GM19023 (cell line): Measurements from ENCODE around the gene TRIM51.
"Not testable (repeated sequence)": the region's sequence is repeated elsewhere in the genome, so short reads cannot be mapped to it uniquely, and the experiment has no call there.

Source experiments
- ATAC-seq: cut with Tn5 transposase; IDR thresholded peaks from one replicate; pipeline ENCODE4 v1.9.1; 2021; ENCODE audit warnings: mild to moderate bottlenecking, moderate library complexity; ENCODE audit not compliant: unreplicated experiment

TRIM51 gene

GRCh38 chr11:55882997-55883396 is at the start of gene TRIM51:
Gene TRIM51, plus strand, starts transcription at chr11:55883297. Its CDS starts 2,132 bp downstream, at chr11:55885429.
- not testable (repeated sequence) for ATAC-seq

GRCh38 chr11:55838452-55838851 is 44.6 kb upstream of the TRIM51 start, which contains the start of gene OR5D16:
Gene OR5D16, plus strand, starts transcription at chr11:55838752. Its CDS starts 0 bp downstream, at chr11:55838752.
- no peak for ATAC-seq

- no peak for ATAC-seq
Observed at GRCh38 chr11:55847453-55847852, 35.6 kb upstream of the TRIM51 start.

GRCh38 chr11:55849037-55849436 is 34.1 kb upstream of the TRIM51 start:
- ATAC-seq: no peak

GRCh38 chr11:55852141-55852540 is 31.0 kb upstream of the TRIM51 start:
- ATAC-seq: no peak

GRCh38 chr11:55854704-55855103 is 28.4 kb upstream of the TRIM51 start:
- no peak for ATAC-seq

GRCh38 chr11:55867354-55867753 is 15.7 kb upstream of the TRIM51 start:
- ATAC-seq: not testable (repeated sequence)

- ATAC-seq: not testable (repeated sequence)
Observed at GRCh38 chr11:55872731-55873130, 10.4 kb upstream of the TRIM51 start.

GRCh38 chr11:55873146-55873545 is 10.0 kb upstream of the TRIM51 start:
- ATAC-seq: not testable (repeated sequence)

GRCh38 chr11:55884995-55885394 is 1.9 kb downstream of the TRIM51 start:
- ATAC-seq: not testable (repeated sequence)

- not testable (repeated sequence) for ATAC-seq
Observed at GRCh38 chr11:55885481-55885880, 2.4 kb downstream of the TRIM51 start.

- no peak for ATAC-seq
Observed at GRCh38 chr11:55895216-55895615, 12.1 kb downstream of the TRIM51 start.

- no peak for ATAC-seq
Observed at GRCh38 chr11:55902308-55902707, 19.2 kb downstream of the TRIM51 start.

- ATAC-seq: no peak
Observed at GRCh38 chr11:55914482-55914881, 31.4 kb downstream of the TRIM51 start, which contains the start of gene OR5W2. Gene OR5W2, minus strand, starts transcription at chr11:55914582. Its CDS starts 0 bp downstream, at chr11:55914582.

GRCh38 chr11:55920537-55920936 is 37.4 kb downstream of the TRIM51 start:
- ATAC-seq: no peak

GRCh38 chr11:55936300-55936699 is 53.2 kb downstream of the TRIM51 start, which contains the start of gene OR5I1:
Gene OR5I1, minus strand, starts transcription at chr11:55936400. Its CDS starts 0 bp downstream, at chr11:55936400.
- ATAC-seq: no peak
